Stimulated activated CD8-positive, alpha-beta memory T cell treated with anti-CD3 and anti-CD28 coated beads, Interleukin-15, amount 100 ng/mL, for 4 hours (primary cell): Measurements from ENCODE around the gene OR1I1.
"Not testable (repeated sequence)": the region's sequence is repeated elsewhere in the genome, so short reads cannot be mapped to it uniquely, and the experiment has no call there.

Experiments
- DNase-seq, 2 donors: peaks; one replicate each; pipeline ENCODE4 v3.0.0-alpha.2; 2020; ENCODE audit warnings: low read depth in 2 of 2

The OR1I1 gene, protein sequence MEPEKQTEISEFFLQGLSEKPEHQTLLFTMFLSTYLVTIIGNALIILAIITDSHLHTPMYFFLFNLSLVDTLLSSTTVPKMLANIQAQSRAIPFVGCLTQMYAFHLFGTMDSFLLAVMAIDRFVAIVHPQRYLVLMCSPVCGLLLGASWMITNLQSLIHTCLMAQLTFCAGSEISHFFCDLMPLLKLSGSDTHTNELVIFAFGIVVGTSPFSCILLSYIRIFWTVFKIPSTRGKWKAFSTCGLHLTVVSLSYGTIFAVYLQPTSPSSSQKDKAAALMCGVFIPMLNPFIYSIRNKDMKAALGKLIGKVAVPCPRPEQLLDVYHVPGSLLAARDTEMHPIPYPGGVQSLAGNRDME

DNA sequence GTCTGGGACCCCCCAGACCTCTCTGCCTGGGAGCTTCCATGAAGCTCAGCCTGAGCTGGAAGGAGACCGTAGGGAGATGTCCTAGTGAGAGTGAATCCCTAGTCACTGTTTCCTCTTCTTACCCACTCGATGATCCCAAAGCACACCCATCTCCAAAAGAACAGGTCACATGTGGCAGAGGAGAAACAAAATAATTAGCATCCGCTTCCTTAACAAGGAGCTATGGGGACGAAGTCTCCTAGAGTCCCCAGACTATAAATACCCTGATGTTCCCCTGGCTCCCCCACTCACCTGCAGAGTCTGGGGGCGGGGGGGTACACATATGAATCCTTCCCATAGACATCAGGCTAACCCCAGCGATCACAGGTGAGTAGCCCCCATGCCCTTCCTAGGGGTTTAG, at the start of gene OR1I1:
Gene OR1I1 (plus strand): TSS at position 301 of the 400 bp plus-strand sequence. CDS start 4,855 bp downstream, outside the sequence.
- no peak for DNase-seq

DNA sequence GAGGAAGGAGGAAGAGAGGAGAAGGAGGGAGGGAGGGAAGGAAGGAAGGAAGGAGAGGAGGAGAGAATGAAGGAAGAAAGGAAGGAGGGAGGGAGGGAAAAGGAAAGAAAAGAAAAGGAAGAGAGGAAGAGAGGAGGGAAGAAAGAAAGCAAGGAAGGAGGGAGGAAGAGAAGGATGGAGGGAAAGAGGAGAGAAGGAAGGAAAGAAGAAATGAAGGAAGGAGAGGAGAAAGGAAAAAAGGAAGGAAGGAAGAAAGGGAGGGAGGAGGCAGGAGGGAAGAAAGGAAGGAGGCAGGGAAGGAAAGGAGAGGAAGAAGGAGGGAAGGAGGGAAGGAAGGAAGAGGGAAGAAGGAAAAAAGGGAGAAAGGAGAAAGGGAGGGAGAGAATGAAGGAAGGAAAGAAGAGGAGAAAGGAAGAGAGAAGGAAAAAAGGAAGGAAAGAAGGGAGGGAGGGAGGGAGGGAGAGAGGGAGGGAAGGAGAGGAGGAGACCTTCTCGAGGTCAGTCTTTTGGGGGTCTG, 46.2 kb upstream of the OR1I1 start:
- no peak for DNase-seq

DNA sequence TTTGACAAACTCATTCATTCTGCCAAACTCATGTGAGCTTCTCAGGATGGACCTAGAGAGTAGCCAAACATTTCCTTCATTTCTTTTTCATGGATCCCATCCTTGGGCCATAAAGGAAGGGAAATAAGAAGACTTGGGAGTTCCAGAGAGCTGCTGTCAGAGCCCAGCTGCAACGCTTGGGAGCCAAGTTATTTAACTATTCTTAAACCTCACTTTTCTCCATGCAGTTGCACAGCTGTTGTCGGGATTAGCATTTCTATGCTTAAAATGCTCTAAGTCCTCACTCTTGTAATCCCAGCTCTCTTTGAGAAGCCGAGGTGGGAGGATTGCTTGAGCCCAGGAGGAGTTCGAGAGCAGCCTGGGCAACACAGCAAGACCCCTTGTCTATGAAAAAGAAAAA, 44.4 kb upstream of the OR1I1 start:
- no peak for DNase-seq

DNA sequence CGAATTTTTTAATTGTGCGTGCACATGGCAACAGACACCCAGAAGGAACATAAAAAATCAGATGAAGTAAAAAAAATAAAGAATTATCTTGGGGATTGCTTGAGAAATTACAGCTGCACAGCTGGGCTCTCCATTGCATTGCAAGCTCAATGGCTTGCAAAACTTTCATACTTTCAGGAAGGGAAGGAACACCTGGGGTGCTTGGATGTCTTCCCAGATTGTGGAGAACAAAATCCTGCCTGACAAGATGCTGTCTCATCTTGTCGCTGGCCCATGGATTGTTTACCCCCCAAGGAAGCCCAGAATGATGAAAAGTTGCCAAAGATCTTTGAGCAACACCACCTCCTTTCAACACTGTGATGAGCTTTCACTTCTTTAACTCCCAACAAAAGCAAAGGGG, 43.7 kb upstream of the OR1I1 start:
- DNase-seq, result no peak

DNA sequence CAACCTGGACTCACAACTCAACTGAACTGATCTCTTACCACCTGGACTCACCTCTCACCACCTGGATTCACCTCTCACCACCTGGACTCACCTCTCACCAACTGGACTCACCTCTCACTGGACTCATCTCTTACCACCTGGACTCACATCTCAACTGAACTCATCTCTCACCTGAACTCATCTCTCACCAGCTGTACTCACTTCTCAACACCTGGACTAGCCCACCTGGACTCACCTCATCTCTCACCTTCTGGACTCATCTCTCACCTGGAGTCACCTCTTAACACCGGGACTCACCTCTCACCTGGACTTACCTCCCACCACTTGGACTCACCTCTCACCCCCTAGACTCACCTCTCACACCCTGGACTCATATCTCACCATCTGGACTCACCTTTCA, 40.0 kb upstream of the OR1I1 start:
- DNase-seq, result no peak

DNA sequence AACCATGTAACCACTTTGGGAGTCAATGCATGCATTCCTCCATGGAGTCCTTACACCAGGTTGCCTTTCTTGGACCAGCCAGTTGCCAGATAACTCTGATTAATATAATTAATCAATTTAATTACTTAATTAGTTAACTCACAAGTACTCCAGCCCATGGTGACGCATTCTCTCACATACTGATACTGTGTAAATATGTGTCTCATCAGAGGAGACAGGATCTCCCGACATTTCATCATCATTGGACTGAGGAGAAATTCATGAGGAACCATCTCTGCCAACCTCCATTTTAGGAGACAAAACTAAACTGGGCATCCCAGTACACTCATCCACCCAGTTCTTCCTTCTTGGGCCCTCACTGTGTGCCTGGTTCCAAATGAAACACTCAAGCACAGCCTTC, 39.2 kb upstream of the OR1I1 start:
- DNase-seq, result no peak

DNA sequence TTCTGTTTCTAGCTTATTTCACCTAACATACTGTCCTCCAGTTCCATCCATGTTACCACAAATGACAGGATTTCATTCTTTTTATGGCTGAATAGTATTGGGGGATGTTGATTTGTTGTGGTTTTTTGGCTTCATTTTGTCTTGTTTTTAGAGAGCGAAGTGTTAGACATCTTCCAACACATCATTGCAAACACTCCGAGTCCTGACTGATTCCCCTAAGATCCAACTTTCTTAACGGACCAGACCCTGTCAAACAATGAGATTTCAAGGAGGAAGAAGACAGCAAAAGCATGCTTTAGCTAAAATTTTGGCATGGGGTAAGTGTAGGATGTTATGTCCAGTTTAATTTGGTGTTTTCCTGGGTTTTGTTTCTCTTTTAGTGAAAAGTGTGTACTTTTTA, 36.5 kb upstream of the OR1I1 start:
- no peak for DNase-seq

DNA sequence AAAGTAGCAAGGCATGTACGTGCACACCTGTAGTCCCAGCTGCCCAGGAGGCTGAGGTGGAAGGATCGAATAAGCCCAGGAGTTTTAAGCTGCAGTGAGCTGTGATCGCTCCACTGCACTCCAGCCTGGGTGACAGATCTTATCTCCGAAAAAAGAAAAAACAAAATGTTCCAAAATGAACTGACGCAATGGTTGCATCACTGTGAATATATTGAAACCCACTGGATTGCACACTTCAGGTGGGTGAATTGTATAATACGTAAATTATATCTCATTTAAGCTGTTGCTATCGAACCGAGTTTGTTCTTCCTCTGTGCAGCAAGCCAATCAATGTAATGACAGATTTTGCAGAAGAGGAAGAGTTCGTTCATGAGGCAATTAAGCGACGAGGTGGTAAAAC, 34.3 kb upstream of the OR1I1 start:
- no peak for DNase-seq

DNA sequence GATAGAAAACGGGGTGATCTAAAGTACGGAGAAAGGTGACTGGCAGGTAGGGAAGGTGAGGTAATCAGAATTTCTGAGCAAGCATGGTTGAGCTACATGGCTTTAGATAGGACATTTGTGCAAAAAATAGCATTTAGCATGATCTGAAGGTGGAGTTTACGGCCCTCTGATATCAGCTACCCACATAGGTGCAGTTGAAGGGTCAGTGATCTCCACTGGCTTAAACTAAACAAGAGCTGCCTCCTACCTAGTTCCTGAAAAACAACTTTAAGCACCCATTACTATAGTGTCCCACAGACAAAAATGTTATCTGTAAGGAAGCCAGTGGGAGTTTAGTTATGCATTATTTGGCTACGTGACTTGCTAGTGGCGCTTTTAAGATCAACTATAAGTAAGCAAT, 33.9 kb upstream of the OR1I1 start:
- no peak for DNase-seq

DNA sequence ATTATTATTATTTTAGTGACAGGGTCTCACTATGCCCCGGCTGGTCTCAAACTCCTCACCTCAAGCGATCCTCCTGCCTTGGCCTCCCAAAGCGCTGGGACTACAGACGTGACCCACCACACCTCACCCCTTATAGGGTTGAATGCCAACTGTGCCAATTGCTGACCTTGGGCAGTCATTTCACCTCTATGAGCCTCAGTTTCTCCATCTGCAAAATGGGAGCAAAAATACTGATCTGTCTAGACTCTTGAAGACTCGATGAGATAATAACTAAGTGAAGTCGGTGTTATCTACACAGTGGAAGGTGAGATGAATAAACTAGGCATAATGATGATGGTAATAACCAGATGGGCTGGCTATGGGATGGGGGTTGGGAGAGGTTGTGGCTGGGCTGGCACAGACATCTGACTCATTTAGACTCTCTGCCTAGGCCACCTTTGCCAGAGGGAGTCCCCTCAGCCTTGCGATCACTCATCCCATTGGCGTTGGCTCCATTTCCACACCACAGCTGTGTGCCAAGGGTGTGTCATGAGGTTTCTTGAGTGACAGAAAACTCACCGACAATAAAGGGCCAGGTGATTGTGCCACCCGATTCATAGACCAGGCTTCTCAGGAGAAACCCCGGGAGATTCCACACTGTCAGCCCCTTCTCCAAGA, 33.0 kb upstream of the OR1I1 start, which contains the start of gene CASP14:
Gene CASP14 (plus strand): TSS at position 596 of the 657 bp plus-strand sequence. CDS start 2,772 bp downstream, outside the sequence.
- DNase-seq, result no peak

DNA sequence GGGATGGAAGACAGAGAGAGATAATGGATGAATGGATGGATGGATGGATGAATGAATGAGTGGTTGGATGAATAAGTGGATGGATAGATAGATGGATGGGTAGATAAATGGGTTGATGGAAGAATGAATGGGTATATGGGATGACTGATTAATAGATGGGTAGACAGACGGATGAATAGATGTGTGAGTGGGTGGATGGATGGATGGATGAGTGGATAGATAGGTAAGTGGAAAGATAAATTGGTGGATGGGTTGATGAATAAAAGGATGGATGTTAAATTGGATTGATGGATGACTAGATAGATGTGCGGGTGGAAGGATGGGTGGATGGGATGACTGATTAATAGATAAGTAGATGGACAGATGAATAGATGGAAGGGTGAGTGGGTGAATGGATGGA, 31.4 kb upstream of the OR1I1 start:
- DNase-seq, result no peak

DNA sequence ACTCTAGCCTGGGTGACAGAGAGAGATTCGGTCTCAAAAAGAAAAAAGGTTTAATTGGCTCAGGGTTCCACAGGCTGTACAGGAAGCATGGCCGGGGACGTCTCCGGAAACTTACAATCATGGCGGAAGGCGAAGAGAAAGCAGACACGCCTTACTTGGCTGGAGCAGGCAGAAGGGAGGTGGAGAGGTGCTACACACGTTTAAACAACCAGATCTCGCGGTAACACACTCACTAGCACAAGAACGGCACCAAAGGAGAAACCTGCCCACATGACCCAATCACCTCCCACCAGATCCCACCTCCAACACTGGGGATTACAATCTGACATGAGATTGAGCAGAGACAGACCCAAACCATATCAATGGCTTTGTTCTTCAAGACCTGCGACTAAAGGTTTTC, 20.0 kb upstream of the OR1I1 start:
- DNase-seq, result no peak

DNA sequence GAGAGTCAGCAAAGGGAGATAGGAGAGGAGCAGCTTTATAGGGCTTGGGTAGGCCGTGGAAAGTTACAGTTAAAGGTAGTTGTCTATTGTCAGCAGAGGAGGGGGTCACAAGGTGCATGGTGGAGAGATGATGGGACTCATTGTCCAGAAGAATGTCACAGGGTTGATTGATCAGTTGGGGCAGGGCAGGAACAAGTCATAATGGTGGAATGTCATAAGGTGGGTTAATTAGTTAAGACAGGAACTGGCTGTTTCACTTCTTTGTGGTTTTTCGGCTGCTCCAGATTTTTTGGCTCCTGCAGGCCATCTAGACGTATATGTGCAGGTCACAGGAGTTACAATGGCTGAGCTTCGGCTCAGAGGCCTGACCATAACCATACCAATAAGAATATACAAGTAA, 11.6 kb upstream of the OR1I1 start:
- DNase-seq, result not testable (repeated sequence)

DNA sequence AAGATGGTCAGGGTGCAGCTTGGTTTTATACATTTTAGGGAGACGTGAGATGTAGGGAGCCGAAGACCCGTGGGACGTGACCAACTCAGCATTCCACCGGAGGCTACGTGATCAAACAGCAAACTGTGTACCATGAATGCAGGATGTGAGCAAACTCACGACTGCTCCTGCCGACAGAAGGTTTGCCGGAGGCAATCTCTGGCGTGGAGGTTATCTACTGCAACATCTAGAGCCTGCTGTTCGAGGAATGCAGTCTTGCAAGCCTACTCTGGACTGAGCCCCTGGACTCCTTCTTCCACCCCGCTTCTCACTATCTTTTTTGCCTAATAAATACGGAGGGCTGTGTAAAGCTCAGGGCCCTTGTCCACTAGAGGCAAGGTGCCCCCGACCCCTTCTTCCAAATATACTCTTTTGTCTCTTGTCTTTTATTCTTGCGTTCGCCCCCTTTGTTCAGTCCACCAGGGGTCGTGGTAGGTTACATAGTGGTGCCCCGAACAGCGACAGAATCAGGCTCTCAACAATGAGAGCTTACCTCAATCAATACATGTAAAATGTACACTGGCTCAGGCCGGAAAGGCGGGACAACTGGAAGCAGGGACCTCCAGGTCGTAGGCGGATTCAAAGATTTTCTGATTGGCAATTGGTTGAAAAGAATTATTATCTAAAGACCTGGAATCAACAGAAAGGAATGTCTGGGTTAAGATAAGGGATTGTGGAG, 8.9 kb upstream of the OR1I1 start:
- DNase-seq, result no peak

DNA sequence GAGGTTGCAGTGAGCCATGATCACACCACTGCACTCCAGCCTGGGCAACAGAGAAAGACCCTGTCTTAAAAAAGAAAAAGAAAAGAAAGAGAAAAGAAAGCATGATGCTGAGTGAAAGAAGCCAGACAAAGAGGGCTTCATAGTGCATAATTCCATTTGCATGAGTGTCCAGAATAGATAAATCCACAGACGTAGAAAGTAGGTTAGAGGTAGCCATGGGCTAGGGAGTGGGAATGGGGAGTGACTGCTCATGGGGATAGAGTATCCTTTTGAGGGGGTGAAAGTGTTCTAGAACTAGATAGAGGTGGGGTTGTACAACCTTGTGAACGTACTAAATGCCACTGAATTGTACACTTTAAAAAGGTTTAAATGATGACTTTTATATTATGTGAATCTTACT, 7.6 kb upstream of the OR1I1 start:
- DNase-seq, result no peak

DNA sequence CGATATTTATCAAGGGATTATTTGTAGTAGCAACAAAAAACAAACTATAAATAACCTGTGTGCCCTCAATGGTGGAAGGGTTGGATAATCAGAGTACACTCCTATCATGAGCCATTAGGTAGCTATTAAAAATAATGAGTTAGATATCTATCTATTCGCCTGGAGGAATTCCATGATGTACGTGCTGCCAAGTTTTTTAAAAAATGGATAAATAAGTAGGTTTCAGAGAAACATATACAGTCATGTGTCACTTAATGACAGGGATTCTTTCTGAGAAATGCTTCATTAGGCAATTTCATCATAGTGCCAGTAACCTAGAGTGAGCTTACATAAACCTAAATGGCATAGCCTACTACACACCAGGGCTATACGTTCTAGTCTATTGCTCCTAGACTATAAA, 6.2 kb upstream of the OR1I1 start:
- no peak for DNase-seq

DNA sequence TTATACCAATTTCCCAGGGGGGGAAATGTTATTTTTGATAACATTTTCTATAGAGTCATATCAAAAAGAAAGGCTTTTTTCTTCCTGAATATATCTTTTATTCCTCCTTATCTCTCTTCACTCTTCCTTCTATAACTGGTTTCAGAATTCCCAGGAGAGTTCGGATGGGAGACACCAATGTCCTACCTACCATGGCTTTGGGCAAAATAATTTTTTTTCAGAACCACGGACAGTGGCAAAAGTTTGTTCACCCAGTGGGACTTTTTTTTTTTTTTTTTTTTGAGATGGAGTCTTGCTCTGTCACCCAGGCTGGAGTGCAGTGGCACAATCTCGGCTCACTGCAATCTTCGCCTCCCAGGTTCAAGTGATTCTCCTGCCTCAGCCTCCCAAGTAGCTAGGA, 2.0 kb upstream of the OR1I1 start:
- not testable (repeated sequence) for DNase-seq

DNA sequence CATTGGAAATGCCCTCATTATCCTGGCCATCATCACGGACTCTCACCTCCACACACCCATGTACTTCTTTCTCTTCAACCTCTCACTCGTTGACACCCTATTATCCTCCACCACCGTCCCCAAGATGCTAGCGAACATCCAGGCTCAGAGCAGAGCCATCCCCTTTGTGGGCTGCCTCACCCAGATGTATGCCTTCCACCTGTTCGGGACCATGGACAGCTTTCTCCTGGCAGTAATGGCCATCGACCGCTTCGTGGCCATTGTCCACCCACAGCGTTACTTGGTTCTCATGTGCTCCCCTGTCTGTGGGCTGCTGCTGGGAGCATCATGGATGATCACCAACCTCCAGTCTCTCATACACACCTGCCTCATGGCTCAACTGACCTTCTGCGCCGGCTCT, 5.2 kb downstream of the OR1I1 start:
- DNase-seq, result no peak

DNA sequence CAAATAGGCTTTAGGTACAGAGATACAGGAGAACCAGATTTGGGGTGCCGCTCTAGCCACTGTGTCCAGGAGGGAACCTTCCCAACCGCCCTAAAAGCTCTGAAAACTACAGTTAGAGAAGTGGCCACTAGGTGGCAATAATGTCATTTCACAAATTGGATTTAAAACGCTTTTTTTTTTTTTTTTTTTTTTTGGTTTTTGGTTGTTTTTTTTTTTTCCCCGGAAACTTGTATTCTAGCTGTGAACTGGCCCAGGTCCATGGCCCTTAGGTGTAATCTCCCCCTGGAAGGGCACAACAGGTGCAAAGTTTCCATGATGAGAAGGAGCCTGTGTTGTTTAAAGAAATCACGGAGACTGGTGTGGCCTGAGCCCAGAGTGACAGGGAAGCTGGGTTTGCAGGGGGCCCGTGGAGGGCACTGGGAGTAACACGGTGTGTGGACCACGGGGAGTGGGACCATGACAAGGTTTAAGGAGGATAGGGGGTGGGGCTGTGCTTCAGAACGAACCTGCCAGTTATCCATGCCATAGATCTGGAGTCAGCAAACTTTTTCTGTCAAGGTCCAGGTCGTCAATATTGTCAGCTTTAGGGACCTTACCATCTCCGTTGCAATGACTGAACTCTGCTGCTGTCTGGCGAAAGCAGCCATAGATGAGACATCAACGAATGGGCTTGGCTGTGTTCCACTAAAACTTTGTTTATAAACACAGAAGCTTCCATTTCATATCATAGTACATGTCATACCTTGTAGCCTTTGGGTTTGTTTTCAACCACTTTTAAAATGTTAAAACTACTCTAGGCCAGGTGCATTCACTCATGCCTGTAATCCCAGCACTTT, 10.1 kb downstream of the OR1I1 start:
- DNase-seq, result no peak

DNA sequence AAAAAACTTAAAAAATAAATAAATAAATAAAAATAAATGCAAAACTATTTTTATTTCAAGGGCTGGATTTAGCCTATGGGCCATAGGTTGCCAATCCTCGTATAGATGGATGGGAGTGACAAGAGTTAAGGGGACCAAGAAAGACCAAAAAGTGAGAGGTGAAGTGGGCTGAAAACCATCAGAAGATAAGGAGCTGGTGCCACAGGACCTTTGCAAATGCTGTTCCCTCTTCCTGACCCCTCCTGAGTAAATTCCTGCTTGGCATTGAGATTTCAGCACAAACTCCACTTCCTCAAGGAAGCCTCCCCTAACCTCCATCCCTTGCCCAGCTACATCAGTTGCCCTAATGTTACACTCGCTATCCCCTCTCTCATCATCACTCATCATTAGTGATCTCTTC, 11.0 kb downstream of the OR1I1 start:
- DNase-seq, result no peak

DNA sequence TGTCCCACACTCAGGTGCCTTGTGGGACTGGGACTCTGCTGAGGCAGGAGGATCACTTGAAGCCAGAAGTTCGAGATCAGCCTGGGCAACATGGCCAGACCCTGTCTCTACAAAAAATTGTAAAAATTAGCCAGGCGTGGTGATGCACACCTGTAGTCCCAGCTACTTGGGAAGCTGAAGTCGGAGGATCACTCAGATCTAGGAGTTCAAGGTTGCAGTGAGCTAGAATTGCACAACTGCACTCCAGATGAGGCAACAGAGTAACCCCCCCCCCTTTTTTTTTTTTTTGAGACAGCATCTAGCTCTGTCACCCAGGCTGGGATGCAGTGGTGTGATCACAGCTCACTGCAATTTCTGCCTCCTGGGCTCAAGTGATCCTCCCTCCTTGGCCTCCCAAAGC, 14.2 kb downstream of the OR1I1 start:
- DNase-seq, result no peak

DNA sequence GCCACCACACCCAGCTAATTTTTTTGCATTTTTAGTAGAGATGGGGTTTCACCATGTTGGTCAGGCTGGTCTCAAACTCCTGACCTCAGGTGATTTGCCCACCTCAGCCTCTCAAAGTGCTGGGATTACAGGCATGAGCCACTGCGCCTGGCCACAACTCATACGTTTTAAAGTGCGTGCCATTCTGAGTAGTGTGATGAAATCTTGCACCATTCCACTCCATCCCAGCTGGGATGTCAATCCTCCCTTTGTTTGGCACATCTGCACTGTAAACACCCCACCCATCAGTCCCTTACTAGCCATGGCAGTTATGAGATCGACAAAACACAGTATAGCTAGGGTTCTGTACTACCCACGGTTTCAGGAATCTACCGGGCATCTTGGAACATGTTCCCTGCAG, 16.0 kb downstream of the OR1I1 start:
- not testable (repeated sequence) for DNase-seq
